OCI-LY1 (cell line): ENCODE measurements around the gene TMEM234.

Source experiments
- CTCF ChIP-seq: fragments of 200-600 bp; sonication (generic), shearing (Covaris generic); IDR thresholded peaks from 2 replicates; pipeline ENCODE4 v1.5.1; 2017; ENCODE audit warnings: mild to moderate bottlenecking, antibody characterized with exemption, low read length, moderate library complexity, mixed read lengths
- EZH2 ChIP-seq: fragments of 200-600 bp; sonication (generic), shearing (Covaris generic); IDR thresholded peaks from 2 replicates; pipeline ENCODE4 v1.8.0; 2017; ENCODE audit warnings: borderline replicate concordance, mixed run types, mild to moderate bottlenecking, antibody characterized with exemption, low read length, moderate library complexity, mixed read lengths

GRCh38 chr1:32181563-32181962, 40.6 kb downstream of the TMEM234 start:
- TF ChIP-seq CTCF (no peak), EZH2 (no peak)
